GM18867 (cell line): ENCODE measurements around the gene TMBIM6.
A peak's percentile ranks its signal among the peaks of the same experiment; 100 is the strongest.
"Not testable (repeated sequence)": the region's sequence is repeated elsewhere in the genome, so short reads cannot be mapped to it uniquely, and the experiment has no call there.

Source experiments
- ATAC-seq: cut with Tn5 transposase; IDR thresholded peaks from one replicate; pipeline ENCODE4 v1.9.1; 2021; ENCODE audit warnings: mild to moderate bottlenecking, moderate library complexity; ENCODE audit not compliant: unreplicated experiment

The TMBIM6 gene

DNA sequence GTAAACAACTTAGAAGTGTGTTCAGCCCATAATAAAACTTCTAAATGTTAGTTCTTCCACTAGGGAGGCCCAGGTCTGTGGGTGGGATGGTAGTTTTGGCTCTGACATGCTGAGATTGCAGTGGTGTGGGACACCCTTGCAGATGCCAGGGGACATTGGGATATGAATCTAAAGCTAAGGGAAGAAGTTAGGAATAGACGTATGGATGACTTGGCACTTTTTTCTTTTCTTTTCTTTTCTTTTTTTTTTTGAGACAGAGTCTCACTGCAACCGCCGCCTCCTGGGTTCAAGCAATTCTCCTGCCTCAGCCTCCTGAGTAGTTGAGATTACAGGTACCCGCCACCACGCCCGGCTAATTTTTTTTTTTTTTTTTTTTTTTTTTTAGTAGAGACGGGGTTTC, 31.7 kb downstream of the TMBIM6 start:
- ATAC-seq: not testable (repeated sequence)

DNA sequence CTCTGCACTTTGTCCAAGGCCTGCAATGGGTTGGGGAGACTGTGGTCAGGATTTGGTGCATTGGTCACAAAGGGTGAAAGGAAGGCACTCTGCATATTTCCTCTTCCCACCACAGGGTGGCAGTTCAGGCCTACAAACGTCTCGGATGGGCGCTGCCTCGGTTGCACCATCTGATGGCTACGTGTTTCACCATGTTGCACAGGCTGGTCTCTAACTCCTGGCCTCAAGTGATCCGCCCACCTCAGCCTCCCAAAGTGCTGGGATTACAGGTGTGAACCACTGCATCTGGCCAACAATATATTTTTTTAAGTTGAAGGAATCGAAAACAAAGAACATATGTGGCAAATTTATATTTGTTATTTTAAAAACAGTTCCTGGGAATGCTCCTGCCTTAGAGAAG, 35.1 kb downstream of the TMBIM6 start:
- no peak for ATAC-seq

- ATAC-seq: no peak
Measured at GRCh38 chr12:49776858-49777257, 35.5 kb downstream of the TMBIM6 start.

- ATAC-seq: no peak
Measured at GRCh38 chr12:49777341-49777740, 36.0 kb downstream of the TMBIM6 start.

DNA sequence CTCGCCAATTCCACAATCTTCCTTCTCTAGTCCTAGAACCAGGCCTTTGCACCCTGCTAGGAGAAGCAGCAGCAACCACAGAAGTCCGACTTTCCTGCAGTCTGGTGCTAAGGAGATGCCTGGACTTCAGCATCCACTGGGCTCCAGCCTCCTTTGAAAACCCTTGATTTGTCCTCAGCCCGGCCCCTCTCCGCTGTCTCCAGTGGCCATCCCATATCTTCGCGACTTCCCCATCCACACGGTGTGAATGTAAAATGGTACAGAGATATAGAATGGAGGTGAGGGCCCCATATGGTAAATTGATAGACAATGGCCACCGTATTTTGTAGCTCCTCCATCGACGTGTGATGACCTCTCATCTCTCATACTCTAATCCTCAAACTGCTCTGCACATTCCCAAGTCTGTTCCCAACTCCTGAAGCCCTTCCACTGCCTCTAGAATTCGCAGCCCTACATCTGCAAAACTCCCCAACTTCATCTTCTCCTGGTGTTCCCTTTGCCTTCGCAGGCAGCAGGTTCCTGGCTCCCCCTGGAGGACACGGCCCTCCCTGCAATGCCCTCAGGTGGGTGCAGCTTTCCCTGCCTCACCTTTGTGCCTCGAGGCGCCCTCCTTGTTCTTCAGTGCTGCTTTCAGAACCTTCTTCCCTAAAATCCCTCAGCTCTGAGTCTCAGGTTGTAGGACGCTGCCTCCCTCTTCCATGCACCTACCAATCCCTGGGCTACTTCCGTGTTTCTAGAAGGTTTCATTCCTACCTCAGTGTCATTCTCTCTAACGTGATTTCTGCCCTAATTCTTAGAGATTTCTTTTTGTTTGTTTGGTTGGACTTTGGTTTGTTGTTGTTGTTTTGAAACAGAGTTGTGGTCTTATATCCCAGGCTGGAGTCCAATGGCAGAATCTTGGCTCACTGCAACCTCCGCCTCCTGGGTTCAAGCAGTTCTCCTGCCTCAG, 36.7 kb downstream of the TMBIM6 start:
- ATAC-seq: peak; percentile 46

DNA sequence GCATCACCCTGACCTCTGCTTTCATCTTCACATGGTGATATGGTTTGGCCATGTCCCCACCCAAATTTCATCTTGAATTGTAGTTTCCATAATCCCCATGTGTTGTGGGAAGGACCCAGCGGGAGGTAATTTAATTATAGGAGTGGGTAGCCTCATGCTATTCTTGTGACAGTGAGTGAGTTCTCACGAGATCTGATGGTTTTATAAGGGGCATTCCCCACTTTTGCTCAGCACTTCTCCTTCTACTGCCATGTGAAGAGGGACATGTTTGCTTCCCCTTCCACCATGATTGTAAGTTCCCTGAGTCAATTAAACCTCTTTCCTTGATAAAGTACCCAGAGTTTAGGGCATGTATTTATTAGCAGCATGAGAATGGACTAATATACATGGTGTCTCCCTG, 38.2 kb downstream of the TMBIM6 start:
- no peak for ATAC-seq

DNA sequence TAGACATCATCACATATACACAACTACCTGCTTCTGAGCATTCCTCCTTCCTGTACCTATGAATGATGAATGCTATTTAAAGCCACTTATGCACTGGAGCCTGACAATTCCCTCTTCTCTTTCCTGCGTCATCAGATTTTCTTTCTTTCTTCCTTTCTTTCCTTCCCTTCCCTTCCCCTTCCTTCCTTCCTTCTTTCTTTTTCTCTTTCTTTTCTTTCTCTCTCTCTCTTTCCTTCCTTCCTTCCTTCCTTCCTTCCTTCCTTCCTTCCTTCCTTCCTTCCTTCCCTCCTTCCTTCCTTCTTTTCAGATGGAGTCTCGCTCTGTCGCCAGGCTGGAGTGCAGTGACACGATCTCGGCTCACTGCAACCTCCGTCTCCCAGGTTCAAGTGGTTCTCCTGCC, 39.6 kb downstream of the TMBIM6 start:
- ATAC-seq: not testable (repeated sequence)

DNA sequence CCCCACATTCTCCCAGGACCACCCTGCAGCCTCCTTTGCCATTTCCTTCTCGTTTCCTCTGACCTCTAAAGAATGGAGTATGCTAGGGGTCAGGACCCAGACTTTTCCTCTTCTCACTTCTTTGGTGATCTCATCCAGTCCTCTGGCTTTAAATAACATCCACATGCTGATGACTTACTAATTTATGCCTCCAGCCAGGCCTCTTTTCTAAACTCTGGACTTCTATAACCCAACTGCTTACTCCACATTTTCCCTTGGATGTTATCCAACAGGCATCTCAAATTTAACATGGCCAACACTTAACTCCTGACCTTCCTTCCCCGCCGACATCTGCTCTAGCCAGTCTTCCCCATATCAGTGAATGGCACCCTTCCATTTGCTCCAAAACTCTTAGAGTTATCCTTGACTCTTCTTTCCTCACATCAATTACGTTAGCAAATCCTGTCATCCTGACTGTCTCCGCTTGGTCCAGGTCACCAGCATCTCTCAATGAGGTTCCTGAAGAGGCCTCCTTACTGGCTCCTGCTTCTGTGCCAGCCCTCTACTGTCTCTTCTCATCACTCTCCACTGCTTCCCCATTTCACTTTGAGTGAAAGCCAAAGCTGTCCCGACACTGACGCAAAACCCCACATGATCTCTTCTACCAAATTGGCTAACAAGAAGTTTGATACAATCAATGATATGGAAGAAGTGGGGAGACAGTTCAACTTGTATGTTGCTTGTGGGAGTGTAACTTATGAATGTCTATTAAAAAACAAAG, 42.7 kb downstream of the TMBIM6 start:
- ATAC-seq: no peak

GRCh38 chr12:49784756-49785409, 43.5 kb downstream of the TMBIM6 start:
- no peak for ATAC-seq

GRCh38 chr12:49787672-49788071, 46.3 kb downstream of the TMBIM6 start:
- no peak for ATAC-seq

DNA sequence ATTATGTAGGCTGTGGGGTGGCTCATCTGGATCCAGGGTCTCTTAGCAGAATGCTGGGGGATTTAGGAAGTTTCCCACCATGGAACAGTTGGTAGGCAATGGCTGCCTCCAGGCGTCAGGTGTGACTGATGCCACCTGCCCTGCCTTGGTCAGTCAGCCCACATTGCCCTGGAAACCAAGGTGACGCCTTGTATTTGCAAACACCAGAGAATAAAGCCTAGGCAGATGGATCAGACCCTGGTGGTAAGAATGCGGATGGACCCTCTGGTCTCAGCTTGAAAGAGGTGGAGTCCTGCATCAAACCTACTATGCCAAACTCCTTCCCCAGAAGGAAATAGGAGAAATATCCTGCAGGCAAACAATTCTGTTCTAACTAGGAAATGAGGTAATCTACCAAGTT, 48.6 kb downstream of the TMBIM6 start:
- ATAC-seq: no peak

GRCh38 chr12:49790741-49791555, 49.6 kb downstream of the TMBIM6 start:
- ATAC-seq: no peak

- no peak for ATAC-seq
Measured at GRCh38 chr12:49791700-49792099, 50.3 kb downstream of the TMBIM6 start.

DNA sequence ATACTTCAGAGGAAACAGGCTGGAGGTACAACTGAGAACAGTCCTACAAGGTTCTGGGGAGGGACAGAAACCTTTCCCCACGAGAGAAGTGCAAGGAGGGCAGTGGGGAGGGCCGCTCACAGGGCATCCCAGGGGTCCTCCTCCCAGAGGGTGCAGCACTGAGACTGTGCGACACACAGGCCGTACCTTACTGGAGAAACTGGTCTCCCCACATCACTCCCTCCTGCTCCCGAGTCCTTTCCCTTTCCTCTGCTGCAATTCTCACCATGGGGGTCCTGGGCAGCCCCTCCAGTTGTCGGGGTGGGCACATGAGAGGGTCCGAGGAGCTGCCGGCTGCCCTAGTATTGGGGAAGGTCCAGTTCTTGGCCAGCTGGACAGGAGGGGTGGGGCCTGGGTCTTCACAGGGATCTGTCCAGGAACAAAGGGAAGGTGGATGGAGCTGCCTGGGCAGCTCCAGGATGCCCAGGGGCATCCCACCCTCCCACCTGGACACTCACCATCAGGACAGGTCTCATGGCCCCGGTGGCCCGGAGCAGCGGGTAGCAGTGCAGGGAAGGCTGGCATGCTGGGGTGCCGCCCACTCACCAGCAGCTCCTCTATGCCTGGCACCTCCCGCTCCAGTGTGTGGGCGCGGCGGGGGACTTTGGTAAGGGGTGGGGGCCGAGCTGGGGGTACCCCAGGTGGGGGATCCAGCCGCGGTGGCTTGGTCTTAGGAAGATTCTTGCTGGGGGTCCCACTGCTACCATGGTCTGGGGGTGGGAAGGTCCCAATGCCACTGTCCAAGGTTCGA, 51.0 kb downstream of the TMBIM6 start:
- ATAC-seq: no peak

- ATAC-seq: no peak
Measured at GRCh38 chr12:49792976-49793580, 51.7 kb downstream of the TMBIM6 start.

- no peak for ATAC-seq
Measured at GRCh38 chr12:49793620-49794019, 52.3 kb downstream of the TMBIM6 start.

DNA sequence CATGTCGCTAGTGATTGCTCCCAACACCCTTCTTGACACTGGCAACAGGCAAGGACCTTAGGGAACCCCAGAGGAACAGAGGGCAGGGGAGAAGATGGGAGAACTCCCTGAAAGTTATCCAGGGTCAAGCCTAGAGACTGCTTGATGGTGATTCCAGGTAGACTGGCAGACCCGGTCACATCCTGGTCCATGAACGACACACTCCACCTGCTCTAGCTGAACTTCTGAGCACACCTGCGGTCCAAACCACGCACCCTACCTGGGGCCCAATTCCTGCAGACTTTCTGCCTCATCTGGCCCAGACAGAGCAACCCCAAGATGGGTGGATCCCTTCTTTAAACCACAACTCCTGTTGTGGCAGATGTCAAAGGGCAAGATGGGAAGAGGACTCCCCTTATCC, 52.7 kb downstream of the TMBIM6 start:
- ATAC-seq: no peak

- no peak for ATAC-seq
Measured at GRCh38 chr12:49794811-49795653, 53.7 kb downstream of the TMBIM6 start.
